ENCODE measurements around the gene XCR1. TPM values are rescaled to one million over a fixed set of nuclear protein-coding genes. Genes with fewer than 3 reads are reported as not detected.

XCR1 gene
- total and polyA plus RNA-seq, 2 donors (not counting 1 experiment from before 2014, with no cell fraction given) = 0.01 TPM; not detected in 1

DNA sequence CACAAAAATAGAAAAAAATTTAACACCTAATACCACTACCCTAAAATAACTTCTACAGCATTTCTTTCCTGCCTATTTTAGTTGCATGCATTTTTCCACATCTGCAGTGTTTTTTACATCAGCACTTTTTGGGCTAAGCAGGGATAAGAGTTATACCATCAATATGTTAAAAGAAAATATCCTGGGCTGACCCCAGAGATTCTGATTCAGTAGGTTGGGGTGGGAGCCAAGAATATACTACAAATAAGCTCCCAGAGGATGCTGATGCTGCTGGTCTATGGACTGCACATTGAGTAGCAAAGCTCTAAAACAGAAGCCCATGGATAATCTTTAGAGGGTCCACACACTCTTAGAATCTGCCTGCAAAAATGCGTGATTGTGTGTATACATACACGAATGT is 46.5 kb downstream of the XCR1 start:
- H3K36me3 ChIP-seq (replicated peaks in 1 of 2; ENCODE audit: control extremely low read depth in 1 of 2, control insufficient read depth in 1 of 2, extremely low read depth in 1 of 2, insufficient read depth in 2 of 2, low read length in 1 of 2) = peaks cover 12 to 76% of the 10 kb centered on the region in 2 experiments
- no peak overlapping the region for H3K27ac ChIP-seq (ENCODE audit: low read length in 2 of 2)
- DNase-seq (no peak), ATAC-seq (ENCODE audit: low read depth) (no peak)
- H3K9me3 ChIP-seq (ENCODE audit: control extremely low read depth in 1 of 3, control insufficient read depth in 2 of 3, insufficient read depth in 1 of 3, low read length in 2 of 3) = no peaks in the 10 kb centered on the region
- H3K79me2 ChIP-seq (ENCODE audit: control insufficient read depth, insufficient read depth, low read length) = no peaks in the 10 kb centered on the region
- Mint-ChIP-seq H3K27ac (no peak overlapping the region), H3K4me1 (peaks cover 7% of the 10 kb centered on the region), H3K27me3 (no peaks in the 10 kb centered on the region), H3K4me3 (no peak overlapping the region), H3K9me3 (ENCODE audit: insufficient read depth) (no peaks in the 10 kb centered on the region)
- H3K4me1 ChIP-seq (ENCODE audit: control insufficient read depth in 2 of 2, insufficient read depth in 2 of 2, low read length in 2 of 2) = no peaks in the 10 kb centered on the region
- H3K4me2 ChIP-seq (replicated peaks; ENCODE audit: low read depth, low read length, poor library complexity, severe bottlenecking) = no peak overlapping the region
- no peak for TF ChIP-seq EZH2 (IDR thresholded peaks at IDR 0.05; ENCODE audit: borderline replicate concordance, insufficient read depth, low read depth, low read length, poor library complexity, severe bottlenecking)
- TF ChIP-seq, protein P1, sequence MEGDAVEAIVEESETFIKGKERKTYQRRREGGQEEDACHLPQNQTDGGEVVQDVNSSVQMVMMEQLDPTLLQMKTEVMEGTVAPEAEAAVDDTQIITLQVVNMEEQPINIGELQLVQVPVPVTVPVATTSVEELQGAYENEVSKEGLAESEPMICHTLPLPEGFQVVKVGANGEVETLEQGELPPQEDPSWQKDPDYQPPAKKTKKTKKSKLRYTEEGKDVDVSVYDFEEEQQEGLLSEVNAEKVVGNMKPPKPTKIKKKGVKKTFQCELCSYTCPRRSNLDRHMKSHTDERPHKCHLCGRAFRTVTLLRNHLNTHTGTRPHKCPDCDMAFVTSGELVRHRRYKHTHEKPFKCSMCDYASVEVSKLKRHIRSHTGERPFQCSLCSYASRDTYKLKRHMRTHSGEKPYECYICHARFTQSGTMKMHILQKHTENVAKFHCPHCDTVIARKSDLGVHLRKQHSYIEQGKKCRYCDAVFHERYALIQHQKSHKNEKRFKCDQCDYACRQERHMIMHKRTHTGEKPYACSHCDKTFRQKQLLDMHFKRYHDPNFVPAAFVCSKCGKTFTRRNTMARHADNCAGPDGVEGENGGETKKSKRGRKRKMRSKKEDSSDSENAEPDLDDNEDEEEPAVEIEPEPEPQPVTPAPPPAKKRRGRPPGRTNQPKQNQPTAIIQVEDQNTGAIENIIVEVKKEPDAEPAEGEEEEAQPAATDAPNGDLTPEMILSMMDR (IDR thresholded peaks at IDR 0.05) = no peak
- no peak overlapping the region for H3K9ac ChIP-seq (ENCODE audit: low read length)
- H3K4me3 ChIP-seq (ENCODE audit: control extremely low read depth in 1 of 5, extremely low read depth in 1 of 5, insufficient read depth in 1 of 5, low read depth in 2 of 5, low read length in 4 of 5) = no peak overlapping the region
- no CpG with 5 or more reads among the region's 2 CpGs for WGBS (ENCODE audit: insufficient coverage)
- H2AFZ ChIP-seq (ENCODE audit: insufficient read depth, low read depth, low read length, poor library complexity, severe bottlenecking) = no peak overlapping the region
- intact Hi-C loops (cut with micrococcal nuclease) = no loop called here
- H3K27me3 ChIP-seq (replicated peaks in 1 of 4; ENCODE audit: control extremely low read depth in 1 of 4, control insufficient read depth in 3 of 4, insufficient read depth in 4 of 4, low read length in 3 of 4) = no peaks in the 10 kb centered on the region
- peaks cover under 1% of the 10 kb centered on the region for H4K20me1 ChIP-seq (ENCODE audit: control insufficient read depth, insufficient read depth, low read length, poor library complexity, severe bottlenecking)
- POLR2A ChIA-PET = no interaction called here
- CTCF ChIA-PET = interaction anchor here (1.7 to 2.4 kb wide), 2 partner anchors 15 to 98 kb away, joined by 5 to 6 read pairs; partner anchors contain the start of gene FYCO1

DNA sequence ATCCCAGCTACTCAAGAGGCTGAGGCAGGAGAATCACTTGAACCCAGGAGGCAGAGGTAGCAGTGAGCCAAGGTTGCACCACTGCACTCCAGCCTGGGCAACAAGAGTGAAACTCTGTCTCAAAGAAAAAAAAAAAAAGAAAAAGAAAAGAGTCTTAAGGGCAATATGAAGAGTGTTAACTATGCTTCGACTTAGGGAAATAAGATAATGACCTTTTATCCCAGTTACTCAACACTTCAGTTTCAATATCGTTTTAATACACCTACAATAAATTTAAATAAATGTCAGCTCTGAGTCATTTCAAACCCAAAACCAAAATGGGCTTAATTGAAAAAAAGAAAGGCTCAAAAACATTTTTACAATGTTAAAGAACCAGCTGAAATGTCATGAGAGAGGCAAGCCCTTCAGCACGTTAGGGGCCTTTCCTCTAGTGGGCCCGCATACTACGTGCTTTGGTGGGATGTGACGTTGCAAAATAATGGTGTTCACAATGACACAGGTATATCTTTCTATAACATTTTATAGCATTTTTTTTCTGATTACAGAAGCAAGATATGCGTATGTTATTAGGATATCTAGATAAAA is 47.0 kb downstream of the XCR1 start:
- H3K4me3 ChIP-seq (ENCODE audit: control extremely low read depth in 1 of 5, extremely low read depth in 1 of 5, insufficient read depth in 1 of 5, low read depth in 2 of 5, low read length in 4 of 5) = no peak overlapping the region
- ChIA-PET POLR2A (no interaction called here), CTCF (interaction anchor here (1.1 to 2.4 kb wide), 2 partner anchors 96 to 98 kb away, joined by 4 to 6 read pairs; no protein-coding TSS in a partner anchor)
- H3K36me3 ChIP-seq (replicated peaks in 1 of 2; ENCODE audit: control extremely low read depth in 1 of 2, control insufficient read depth in 1 of 2, extremely low read depth in 1 of 2, insufficient read depth in 2 of 2, low read length in 1 of 2) = peaks cover 12 to 81% of the 10 kb centered on the region in 2 experiments
- no peaks in the 10 kb centered on the region for H3K9me3 ChIP-seq (ENCODE audit: control extremely low read depth in 1 of 3, control insufficient read depth in 2 of 3, insufficient read depth in 1 of 3, low read length in 2 of 3)
- H3K9me3 Mint-ChIP-seq (ENCODE audit: insufficient read depth) = no peaks in the 10 kb centered on the region
- H3K27me3 Mint-ChIP-seq = no peaks in the 10 kb centered on the region
- no peak overlapping the region for H2AFZ ChIP-seq (ENCODE audit: insufficient read depth, low read depth, low read length, poor library complexity, severe bottlenecking)
- H3K4me2 ChIP-seq (replicated peaks; ENCODE audit: low read depth, low read length, poor library complexity, severe bottlenecking) = no peak overlapping the region
- H3K9ac ChIP-seq (ENCODE audit: low read length) = no peak overlapping the region
- H3K4me3 Mint-ChIP-seq = no peak overlapping the region
- TF ChIP-seq, protein P1 (IDR thresholded peaks at IDR 0.05) = no peak
- no peak for TF ChIP-seq EZH2 (IDR thresholded peaks at IDR 0.05; ENCODE audit: borderline replicate concordance, insufficient read depth, low read depth, low read length, poor library complexity, severe bottlenecking)
- H3K27me3 ChIP-seq (replicated peaks in 1 of 4; ENCODE audit: control extremely low read depth in 1 of 4, control insufficient read depth in 3 of 4, insufficient read depth in 4 of 4, low read length in 3 of 4) = no peaks in the 10 kb centered on the region
- DNase-seq (no peak), ATAC-seq (ENCODE audit: low read depth) (no peak)
- no peaks in the 10 kb centered on the region for H4K20me1 ChIP-seq (ENCODE audit: control insufficient read depth, insufficient read depth, low read length, poor library complexity, severe bottlenecking)
- H3K27ac ChIP-seq (ENCODE audit: low read length in 2 of 2) = no peak overlapping the region
- no peaks in the 10 kb centered on the region for H3K79me2 ChIP-seq (ENCODE audit: control insufficient read depth, insufficient read depth, low read length)
- no peaks in the 10 kb centered on the region for H3K4me1 ChIP-seq (ENCODE audit: control insufficient read depth in 2 of 2, insufficient read depth in 2 of 2, low read length in 2 of 2)
- no peak overlapping the region for H3K27ac Mint-ChIP-seq
- peaks cover 7% of the 10 kb centered on the region for H3K4me1 Mint-ChIP-seq
- intact Hi-C loops (cut with micrococcal nuclease) = no loop called here
- no CpG with 5 or more reads among the region's 7 CpGs for WGBS (ENCODE audit: insufficient coverage)

Data from B cell (primary cell).